Hepatocyte (in vitro differentiated cells): ENCODE data around the gene ANO6.

Experiments used
- CTCF ChIP-seq: fragments of 200-600 bp; sonication (generic); IDR thresholded peaks from 2 replicates; pipeline ENCODE4 v1.5.1; 2016; ENCODE audit warnings: antibody characterized with exemption, mild to moderate bottlenecking; ENCODE audit not compliant: poor library complexity
- EZH2 ChIP-seq: fragments of 200-600 bp; sonication (generic); IDR thresholded peaks from 2 replicates; pipeline ENCODE4 v1.6.1; 2016; ENCODE audit warnings: antibody characterized with exemption, mild to moderate bottlenecking, borderline replicate concordance
- EZH2phosphoT487 ChIP-seq: fragments of 200-600 bp; sonication (generic); IDR thresholded peaks from one replicate; pipeline ENCODE4 v1.6.1; 2018; ENCODE audit warnings: antibody characterized with exemption, mild to moderate bottlenecking, low read depth, moderate library complexity; ENCODE audit not compliant: unreplicated experiment, severe bottlenecking

GRCh38 chr12:45215419-45216229 lies at the start of gene ANO6:
- TF ChIP-seq CTCF = peak; percentile 17
- no peak for TF ChIP-seq EZH2
- TF ChIP-seq EZH2phosphoT487 = no peak
